Duodenal mucosa (tissue), 2 donors: ENCODE measurements around the gene DCTD.

ENCODE experiments used
- H3K27ac ChIP-seq: one replicate; pipeline ENCODE4 v1.7.0; 2013; ENCODE audit warnings: low read depth, low read length
- H3K27me3 ChIP-seq, 2 donors: one replicate each; pipeline ENCODE4 v1.7.0; 2013; ENCODE audit warnings: low read length in 2 of 2, control low read depth in 1 of 2; ENCODE audit not compliant: insufficient read depth in 2 of 2, control insufficient read depth in 1 of 2
- H3K36me3 ChIP-seq, 2 donors: one replicate each; pipeline ENCODE4 v1.7.0; 2013; ENCODE audit warnings: low read length in 2 of 2, control low read depth in 1 of 2; ENCODE audit not compliant: insufficient read depth in 2 of 2, control insufficient read depth in 1 of 2
- H3K4me1 ChIP-seq, 2 donors: one replicate each; pipeline ENCODE4 v1.7.0; 2013; ENCODE audit warnings: low read length in 2 of 2, control low read depth in 1 of 2; ENCODE audit not compliant: insufficient read depth in 2 of 2, control insufficient read depth in 1 of 2
- H3K4me3 ChIP-seq, 2 donors: one replicate each; pipeline ENCODE4 v1.7.0; 2013; ENCODE audit warnings: low read length in 2 of 2, low read depth in 1 of 2
- H3K9ac ChIP-seq, 2 donors: one replicate each; pipeline ENCODE4 v1.7.0; 2013; ENCODE audit warnings: low read length in 2 of 2, low read depth in 1 of 2
- H3K9me3 ChIP-seq, 2 donors: one replicate each; pipeline ENCODE4 v1.7.0; 2013; ENCODE audit warnings: low read length in 2 of 2, control low read depth in 1 of 2; ENCODE audit not compliant: control insufficient read depth in 1 of 2

Gene DCTD

GRCh38 chr4:182862141-182862875 is 54.9 kb downstream of the DCTD start:
- no peaks in the 10 kb centered on the region for H3K36me3 ChIP-seq
- H3K9ac ChIP-seq, result no peak overlapping the region
- no peak overlapping the region for H3K4me3 ChIP-seq
- H3K27ac ChIP-seq, result no peak overlapping the region
- H3K27me3 ChIP-seq, result no peaks in the 10 kb centered on the region
- H3K4me1 ChIP-seq, result peaks cover 8 to 12% of the 10 kb centered on the region in 2 donors
- H3K9me3 ChIP-seq, result no peaks in the 10 kb centered on the region

GRCh38 chr4:182861346-182861745 is 55.8 kb downstream of the DCTD start:
- Histone ChIP-seq H3K9me3 (no peaks in the 10 kb centered on the region), H3K36me3 (no peaks in the 10 kb centered on the region), H3K9ac (no peak overlapping the region), H3K4me3 (no peak overlapping the region), H3K27ac (no peak overlapping the region), H3K27me3 (no peaks in the 10 kb centered on the region), H3K4me1 (peaks cover 8 to 12% of the 10 kb centered on the region in 2 donors)

DNA sequence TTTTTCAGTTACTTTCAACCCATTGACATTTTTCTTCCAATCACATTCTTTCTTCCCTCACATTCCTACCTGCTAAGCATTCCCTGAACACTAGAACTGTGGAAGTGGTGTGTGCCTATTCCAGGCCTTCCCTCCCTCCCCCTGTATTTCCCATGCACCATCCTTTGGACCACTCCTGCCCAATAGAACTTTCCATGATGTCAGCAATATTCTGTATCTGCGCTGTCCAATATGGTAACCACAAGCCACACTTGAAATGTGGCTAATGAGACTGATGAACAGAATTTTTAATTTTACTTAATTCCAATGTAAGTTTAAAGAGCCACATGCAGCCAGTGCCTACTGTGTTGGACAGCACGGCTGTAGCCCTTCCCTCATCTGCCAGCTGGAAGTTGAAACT is 57.5 kb downstream of the DCTD start:
- Histone ChIP-seq H3K9me3 (no peaks in the 10 kb centered on the region), H3K4me3 (no peak overlapping the region), H3K27me3 (no peaks in the 10 kb centered on the region), H3K36me3 (no peaks in the 10 kb centered on the region), H3K27ac (no peak overlapping the region), H3K9ac (no peak overlapping the region), H3K4me1 (peaks cover 8 to 15% of the 10 kb centered on the region in 2 donors)

GRCh38 chr4:182858711-182859110 is 58.5 kb downstream of the DCTD start:
- H3K27ac ChIP-seq, result no peak overlapping the region
- H3K4me3 ChIP-seq, result no peak overlapping the region
- peaks cover 8 to 15% of the 10 kb centered on the region in 2 donors for H3K4me1 ChIP-seq
- H3K36me3 ChIP-seq, result no peaks in the 10 kb centered on the region
- no peaks in the 10 kb centered on the region for H3K27me3 ChIP-seq
- no peaks in the 10 kb centered on the region for H3K9me3 ChIP-seq
- no peak overlapping the region for H3K9ac ChIP-seq

DNA sequence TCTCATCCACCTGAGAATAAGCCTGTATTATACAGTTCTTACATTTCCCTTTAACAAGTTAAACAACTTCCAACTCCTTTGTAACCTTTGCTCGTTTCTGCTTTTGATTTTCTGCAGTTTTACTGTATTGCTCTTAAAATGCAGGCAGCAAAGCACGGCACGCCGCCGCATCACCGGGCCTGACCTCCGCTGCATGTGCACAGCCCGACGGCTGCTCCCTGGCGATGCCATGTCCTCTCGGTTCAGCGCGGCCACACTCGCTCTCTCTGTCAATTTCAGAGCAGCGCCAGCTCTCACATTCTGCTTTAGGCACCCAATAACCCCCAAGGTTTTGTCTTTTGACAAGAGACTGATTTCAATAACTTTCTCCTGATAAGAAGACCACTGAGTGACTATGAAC is 60.3 kb downstream of the DCTD start:
- Histone ChIP-seq H3K4me1 (peaks cover 0 to 3% of the 10 kb centered on the region in 2 donors), H3K27ac (no peak overlapping the region), H3K9me3 (peaks cover 0 to 9% of the 10 kb centered on the region in 2 donors), H3K36me3 (no peaks in the 10 kb centered on the region), H3K9ac (no peak overlapping the region), H3K4me3 (no peak overlapping the region), H3K27me3 (no peaks in the 10 kb centered on the region)

GRCh38 chr4:182855877-182856276 is 61.3 kb downstream of the DCTD start:
- Histone ChIP-seq H3K36me3 (no peaks in the 10 kb centered on the region), H3K4me1 (peaks cover 0 to 3% of the 10 kb centered on the region in 2 donors), H3K9ac (no peak overlapping the region)

DNA sequence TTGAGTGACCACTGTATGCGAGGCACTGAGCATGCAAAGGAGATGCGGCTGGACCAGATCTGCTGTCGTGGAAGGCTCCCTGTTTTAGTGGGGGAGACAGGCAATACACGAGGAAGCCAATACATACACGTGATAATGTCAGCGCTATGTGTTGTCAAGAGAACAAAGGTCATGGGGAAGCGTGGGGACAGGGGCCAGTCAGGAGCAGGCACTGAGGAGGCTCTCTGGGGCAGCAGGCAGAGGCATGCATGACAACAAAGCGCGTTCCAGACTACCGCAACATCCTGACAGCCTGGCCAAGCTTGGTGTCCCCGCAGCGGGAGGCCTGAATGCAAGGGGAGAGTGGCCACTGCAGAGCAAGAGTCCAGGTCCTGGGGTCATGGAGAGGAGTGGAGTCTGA is 61.9 kb downstream of the DCTD start:
- Histone ChIP-seq H3K27me3 (no peaks in the 10 kb centered on the region), H3K4me3 (no peak overlapping the region)

More at GRCh38 chr4:182855877-182856276, 61.3 kb downstream of the DCTD start:
- Histone ChIP-seq H3K27ac (no peak overlapping the region), H3K27me3 (no peaks in the 10 kb centered on the region), H3K4me3 (no peak overlapping the region), H3K9me3 (peaks cover 0 to 9% of the 10 kb centered on the region in 2 donors)

GRCh38 chr4:182854466-182854865 is 62.7 kb downstream of the DCTD start:
- H3K36me3 ChIP-seq, result no peaks in the 10 kb centered on the region
- peaks cover 0 to 3% of the 10 kb centered on the region in 2 donors for H3K4me1 ChIP-seq
- no peak overlapping the region for H3K4me3 ChIP-seq
- peaks cover 0 to 9% of the 10 kb centered on the region in 2 donors for H3K9me3 ChIP-seq
- no peaks in the 10 kb centered on the region for H3K27me3 ChIP-seq
- no peak overlapping the region for H3K27ac ChIP-seq
- no peak overlapping the region for H3K9ac ChIP-seq

More for the DNA sequence above, 61.9 kb downstream of the DCTD start:
- peaks cover 0 to 9% of the 10 kb centered on the region in 2 donors for H3K9me3 ChIP-seq
- peaks cover 0 to 3% of the 10 kb centered on the region in 2 donors for H3K4me1 ChIP-seq
- no peak overlapping the region for H3K27ac ChIP-seq
- H3K9ac ChIP-seq, result no peak overlapping the region
- no peaks in the 10 kb centered on the region for H3K36me3 ChIP-seq

- no peaks in the 10 kb centered on the region for H3K36me3 ChIP-seq
- H3K4me3 ChIP-seq, result no peak overlapping the region
- H3K27me3 ChIP-seq, result no peaks in the 10 kb centered on the region
- peaks cover 0 to 3% of the 10 kb centered on the region in 2 donors for H3K4me1 ChIP-seq
- no peak overlapping the region for H3K9ac ChIP-seq
- H3K27ac ChIP-seq, result no peak overlapping the region
- H3K9me3 ChIP-seq, result peaks cover 0 to 9% of the 10 kb centered on the region in 2 donors
Observed at GRCh38 chr4:182853731-182854330, 63.4 kb downstream of the DCTD start.

DNA sequence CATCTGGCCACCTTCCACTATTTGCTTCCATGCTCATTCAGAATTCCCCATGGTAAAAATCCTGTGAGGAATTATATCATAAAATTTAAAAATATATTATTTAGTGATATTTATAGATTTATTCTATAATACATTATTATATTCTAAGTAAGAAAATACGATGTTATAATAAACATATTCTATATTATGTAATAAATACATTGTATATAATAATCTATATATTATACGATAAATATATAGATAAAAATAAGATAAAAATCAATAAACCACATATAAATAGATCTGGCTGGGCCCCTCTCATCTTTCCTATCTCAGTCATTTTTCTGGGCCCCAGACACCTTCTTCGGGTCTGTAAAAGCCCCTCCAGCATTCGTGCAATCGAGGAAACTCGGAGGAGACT is 68.5 kb downstream of the DCTD start:
- no peak overlapping the region for H3K27ac ChIP-seq
- H3K4me1 ChIP-seq, result no peaks in the 10 kb centered on the region
- H3K9me3 ChIP-seq, result peaks cover 0 to 9% of the 10 kb centered on the region in 2 donors
- no peak overlapping the region for H3K4me3 ChIP-seq
- no peak overlapping the region for H3K9ac ChIP-seq
- no peaks in the 10 kb centered on the region for H3K27me3 ChIP-seq
- no peaks in the 10 kb centered on the region for H3K36me3 ChIP-seq
